PC-3 (cell line): ENCODE results near the gene CISTR.

Experiments
- CTCF ChIP-seq: fragments of 300-600 bp; sonication (generic); conservative IDR thresholded peaks from 2 replicates; pipeline ENCODE4 v1.5.1; 2017; ENCODE audit warnings: antibody characterized with exemption, low read depth, mild to moderate bottlenecking, low read length
- EZH2 ChIP-seq: fragments of 300-600 bp; sonication (generic); IDR thresholded peaks from one replicate; pipeline ENCODE4 v1.6.1; 2017; ENCODE audit warnings: antibody characterized with exemption, mild to moderate bottlenecking, low read length; ENCODE audit not compliant: unreplicated experiment

GRCh38 chr12:53748072-53748840, 3.5 kb downstream of the CISTR start:
- TF ChIP-seq CTCF (no peak), EZH2 (no peak)
